Common myeloid progenitor, CD34-positive (primary cell): ENCODE measurements around the gene PIP4K2A.
A peak's percentile ranks its signal among the peaks of the same experiment; 100 is the strongest.

Experiments
- CTCF ChIA-PET: fragments of 350-600 bp; sonication (Branson Sonifier 250); formaldehyde crosslinking; loops from one replicate; lab custom pipeline; 2021; ENCODE audit warnings: antibody characterized with exemption; lab: Charles Lee
- POLR2A ChIA-PET: fragments of 350-600 bp; sonication (Branson Sonifier 250); formaldehyde crosslinking; loops from one replicate; lab custom pipeline; 2021; ENCODE audit warnings: antibody characterized with exemption; lab: Charles Lee
- DNase-seq, 3 donors: peaks; one replicate each; pipeline versions ENCODE4 v3.0.0 to v3.0.0-alpha.2; 2013
- H3K27ac ChIP-seq, 2 experiments: 1 replicate in 1 of 2; 2 replicates in 1 of 2; pipeline ENCODE4 v1.7.0; 2013; ENCODE audit warnings: inconsistent platforms in 2 of 2, low read length in 2 of 2, mild to moderate bottlenecking in 2 of 2, low read depth in 1 of 2, moderate library complexity in 1 of 2; ENCODE audit not compliant: severe bottlenecking in 2 of 2, insufficient read depth in 1 of 2, poor library complexity in 1 of 2
- H3K27me3 ChIP-seq, 5 experiments: replicated peaks in 2 of 5; 1 replicate in 3 of 5; 2 replicates in 2 of 5; pipeline versions ENCODE4 v1.6.1 to v1.7.0; 2013; ENCODE audit warnings: low read length in 4 of 5, mild to moderate bottlenecking in 2 of 5, moderate library complexity in 2 of 5, inconsistent platforms in 1 of 5; ENCODE audit not compliant: insufficient read depth in 5 of 5, control insufficient read depth in 4 of 5
- H3K36me3 ChIP-seq, 4 experiments: 1 replicate in 2 of 4; 2 replicates in 2 of 4; pipeline versions ENCODE4 v1.6.1 to v1.7.0; 2013; ENCODE audit warnings: low read length in 3 of 4, control low read depth in 1 of 4, mild to moderate bottlenecking in 1 of 4; ENCODE audit not compliant: control insufficient read depth in 4 of 4, insufficient read depth in 4 of 4
- H3K4me1 ChIP-seq, 4 experiments: 1 replicate in 3 of 4; 2 replicates in 1 of 4; pipeline versions ENCODE4 v1.6.1 to v1.7.1; 2013; ENCODE audit warnings: low read length in 3 of 4, mild to moderate bottlenecking in 3 of 4, control low read depth in 1 of 4, inconsistent platforms in 1 of 4, moderate library complexity in 1 of 4; ENCODE audit not compliant: control insufficient read depth in 4 of 4, insufficient read depth in 4 of 4; ENCODE audit errors: control extremely low read depth in 1 of 4
- H3K4me3 ChIP-seq, 7 experiments: 1 replicate in 4 of 7; 2 replicates in 3 of 7; pipeline versions ENCODE4 v1.5.1 to v1.7.0; 2013; ENCODE audit warnings: mild to moderate bottlenecking in 7 of 7, low read length in 6 of 7, moderate library complexity in 6 of 7, inconsistent platforms in 2 of 7, low read depth in 2 of 7, control low read depth in 1 of 7; ENCODE audit not compliant: insufficient read depth in 4 of 7, control insufficient read depth in 1 of 7; ENCODE audit errors: extremely low read depth in 1 of 7
- H3K9me3 ChIP-seq, 5 experiments: 1 replicate in 4 of 5; 2 replicates in 1 of 5; pipeline versions ENCODE4 v1.6.1 to v1.7.1; 2013; ENCODE audit warnings: low read length in 4 of 5, mild to moderate bottlenecking in 2 of 5, inconsistent platforms in 1 of 5, low read depth in 1 of 5, moderate library complexity in 1 of 5; ENCODE audit not compliant: control insufficient read depth in 4 of 5, insufficient read depth in 2 of 5; ENCODE audit errors: control extremely low read depth in 1 of 5
- WGBS: methylation state at CpG from one replicate; pipeline ENCODE4 v1.1.5; 2013; ENCODE audit not compliant: insufficient coverage; 5-methylcytosine and 5-hydroxymethylcytosine counted together

The PIP4K2A gene

DNA sequence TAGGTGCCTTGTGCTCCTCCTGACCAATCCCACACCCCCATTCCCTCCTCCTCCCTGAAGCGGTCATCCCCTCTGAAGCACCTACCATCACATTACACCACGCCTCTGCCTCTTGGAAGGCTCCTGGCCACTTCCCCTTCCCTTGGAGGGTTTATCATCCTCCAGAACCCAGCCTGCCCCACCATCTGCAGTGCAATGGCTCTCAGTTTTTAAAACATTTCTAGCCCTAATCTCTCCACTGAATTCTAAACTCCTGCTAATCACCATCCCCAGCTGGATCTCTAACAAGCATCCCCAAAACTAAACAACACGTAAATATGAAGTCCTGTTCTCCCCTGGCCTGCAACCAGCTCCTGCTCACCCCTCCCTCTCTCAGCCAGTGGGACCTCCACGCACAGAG, 70.6 kb downstream of the PIP4K2A start:
- WGBS, result 51% methylated on average over 4 of the region's 4 CpGs
- H3K4me3 ChIP-seq, result no peak overlapping the region
- ChIA-PET CTCF (interaction anchor here (2.8 kb wide), 1 partner anchor 12 kb away, joined by 8 read pairs; no protein-coding TSS in a partner anchor), POLR2A (no interaction called here)
- peaks cover 22 to 61% (median 44%) of the 10 kb centered on the region in 4 experiments for H3K4me1 ChIP-seq
- peaks cover 0 to 9% (median 0%) of the 10 kb centered on the region in 5 experiments for H3K9me3 ChIP-seq
- no peaks in the 10 kb centered on the region for H3K27me3 ChIP-seq
- peaks cover 0 to 8% (median 0%) of the 10 kb centered on the region in 4 experiments for H3K36me3 ChIP-seq
- DNase-seq, result peak in 2 of 3 donors; percentile 65 to 75
- peak overlapping the region in 1 of 2 experiments; percentile 30 for H3K27ac ChIP-seq

DNA sequence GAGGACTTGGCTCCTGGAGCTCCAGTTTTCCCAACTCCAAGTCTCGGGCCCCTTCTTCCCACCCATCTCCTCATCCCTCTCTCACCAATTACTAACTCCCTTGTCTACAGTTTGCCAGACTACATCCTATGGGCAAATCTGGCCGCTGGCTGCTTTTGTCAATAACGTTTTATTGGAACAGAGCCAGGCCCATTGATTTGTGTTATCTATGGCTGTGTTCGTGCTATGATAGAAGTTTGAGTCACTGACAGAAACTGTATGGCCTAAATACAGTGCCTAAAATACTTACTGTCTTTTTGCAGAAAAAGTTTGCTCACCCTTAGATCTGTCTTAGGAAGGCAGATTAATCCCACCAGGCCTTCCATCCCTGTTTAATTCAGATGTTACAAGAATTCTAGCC, 71.3 kb downstream of the PIP4K2A start:
- no peaks in the 10 kb centered on the region for H3K27me3 ChIP-seq
- 88% methylated on average over 4 of the region's 4 CpGs for WGBS
- no peak overlapping the region for H3K4me3 ChIP-seq
- peak overlapping the region in 1 of 2 experiments; percentile 30 for H3K27ac ChIP-seq
- H3K36me3 ChIP-seq, result peaks cover 0 to 8% (median 0%) of the 10 kb centered on the region in 4 experiments
- CTCF ChIA-PET, result interaction anchor here (2.8 kb wide), 1 partner anchor 11 kb away, joined by 8 read pairs; no protein-coding TSS in a partner anchor
- DNase-seq, result no peak
- H3K9me3 ChIP-seq, result peaks cover 0 to 9% (median 0%) of the 10 kb centered on the region in 5 experiments
- POLR2A ChIA-PET, result no interaction called here
- peaks cover 18 to 54% (median 39%) of the 10 kb centered on the region in 4 experiments for H3K4me1 ChIP-seq

DNA sequence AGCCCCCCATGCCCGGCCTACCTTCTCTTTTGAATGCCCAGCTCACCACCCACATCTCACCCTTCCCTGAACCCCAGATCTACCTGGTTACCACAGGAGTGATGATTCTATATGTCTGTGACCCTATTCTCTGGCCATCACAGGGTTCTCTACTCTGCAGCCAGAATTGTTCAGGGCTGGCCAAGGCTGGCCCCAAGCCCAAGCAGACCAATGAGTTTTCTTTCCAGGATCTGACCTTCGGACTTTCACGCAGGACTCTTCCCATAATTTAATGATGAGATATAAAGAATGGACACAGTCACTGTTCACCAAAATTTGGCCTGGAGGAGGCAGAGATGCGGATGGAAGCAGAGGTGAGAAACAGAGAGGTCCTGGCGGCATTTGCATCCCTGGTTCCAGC, 72.6 kb downstream of the PIP4K2A start:
- ChIA-PET CTCF (interaction anchor here (1.1 to 2.8 kb wide), 2 partner anchors 10 to 339 kb away, joined by 3 to 8 read pairs; no protein-coding TSS in a partner anchor), POLR2A (no interaction called here)
- Histone ChIP-seq H3K27me3 (no peaks in the 10 kb centered on the region), H3K9me3 (peaks cover 0 to 10% (median 0%) of the 10 kb centered on the region in 5 experiments), H3K27ac (no peak overlapping the region), H3K4me1 (peaks cover 6 to 40% (median 25%) of the 10 kb centered on the region in 4 experiments), H3K36me3 (peaks cover 0 to 14% (median 0%) of the 10 kb centered on the region in 4 experiments), H3K4me3 (no peak overlapping the region)
- no peak for DNase-seq
- WGBS, result 98% methylated on average over 4 of the region's 5 CpGs

DNA sequence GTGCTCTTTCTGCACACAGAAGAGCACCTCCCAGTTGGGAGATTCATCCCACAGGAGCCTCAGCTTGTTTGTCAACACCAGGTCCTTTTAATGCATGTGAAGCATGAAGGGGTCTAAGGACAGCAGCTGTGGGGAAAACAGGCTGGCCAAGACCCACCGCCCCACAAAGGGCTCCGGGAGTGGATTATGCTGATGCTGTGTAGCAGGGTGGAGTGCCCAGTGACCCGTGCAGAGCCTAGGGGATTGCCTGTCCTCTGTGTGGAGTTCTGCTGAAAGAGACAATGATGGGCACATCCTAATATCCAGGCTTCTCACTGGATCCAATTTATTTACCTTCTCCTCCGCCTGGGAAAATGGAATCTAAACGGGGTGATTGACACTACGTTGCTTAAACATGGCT, 74.0 kb downstream of the PIP4K2A start:
- H3K4me1 ChIP-seq, result peaks cover 3 to 27% (median 13%) of the 10 kb centered on the region in 4 experiments
- POLR2A ChIA-PET, result no interaction called here
- no peaks in the 10 kb centered on the region for H3K27me3 ChIP-seq
- peaks cover 0 to 19% (median 3%) of the 10 kb centered on the region in 4 experiments for H3K36me3 ChIP-seq
- no peak overlapping the region for H3K27ac ChIP-seq
- peaks cover 0 to 12% (median 0%) of the 10 kb centered on the region in 5 experiments for H3K9me3 ChIP-seq
- no peak overlapping the region for H3K4me3 ChIP-seq
- CTCF ChIA-PET, result interaction anchor here (1.2 kb wide), 1 partner anchor 20 kb away, joined by 3 read pairs; no protein-coding TSS in a partner anchor
- 100% methylated on average over 5 of the region's 6 CpGs for WGBS
- DNase-seq, result no peak

DNA sequence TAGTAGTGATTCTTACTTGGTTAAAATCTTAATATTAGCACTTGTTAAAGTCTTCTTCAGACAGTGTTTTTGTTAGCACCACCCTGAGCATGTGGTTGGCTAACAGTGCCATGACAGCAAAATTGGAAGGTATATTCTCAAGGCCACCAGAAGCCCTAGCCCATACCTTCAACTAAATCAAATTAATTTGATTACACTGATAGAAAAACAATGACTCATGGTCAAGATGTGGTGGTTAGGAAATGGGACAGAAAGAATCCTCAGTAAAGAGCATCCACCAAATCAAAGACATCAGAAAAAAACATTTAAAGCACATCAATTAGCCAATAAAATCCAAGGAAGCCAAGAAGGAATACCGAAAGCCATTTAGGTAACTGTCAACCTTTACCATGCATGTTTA, 75.5 kb downstream of the PIP4K2A start:
- DNase-seq, result no peak
- ChIA-PET POLR2A (no interaction called here), CTCF (interaction anchor here (1.2 kb wide), 1 partner anchor 18 kb away, joined by 3 read pairs; no protein-coding TSS in a partner anchor)
- peaks cover 0 to 23% (median 3%) of the 10 kb centered on the region in 4 experiments for H3K36me3 ChIP-seq
- no peak overlapping the region for H3K4me3 ChIP-seq
- H3K9me3 ChIP-seq, result peaks cover 0 to 12% (median 0%) of the 10 kb centered on the region in 5 experiments
- no CpG with 5 or more reads among the region's 1 CpG for WGBS
- no peak overlapping the region for H3K27ac ChIP-seq
- peaks cover 2 to 14% (median 7%) of the 10 kb centered on the region in 4 experiments for H3K4me1 ChIP-seq
- H3K27me3 ChIP-seq, result no peaks in the 10 kb centered on the region

DNA sequence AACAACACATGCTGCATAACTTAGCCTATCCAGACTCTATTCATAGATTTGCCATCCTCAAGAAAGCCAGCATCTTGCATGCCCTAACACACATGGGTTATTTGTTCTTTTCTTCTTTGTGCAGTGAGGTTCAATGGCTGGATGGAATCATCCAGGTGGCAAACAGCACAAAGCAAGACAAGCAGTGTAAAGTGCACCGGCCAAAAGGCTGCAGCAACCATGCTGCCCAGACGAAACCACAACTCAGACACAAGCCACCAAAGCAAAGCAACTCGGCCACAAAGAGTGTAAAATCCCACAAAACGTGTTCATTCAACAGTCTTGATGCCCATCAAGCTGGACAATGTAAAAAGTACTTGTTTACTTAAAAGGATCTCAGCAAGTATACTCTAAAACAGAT, 76.9 kb downstream of the PIP4K2A start:
- DNase-seq, result no peak
- Histone ChIP-seq H3K27me3 (no peaks in the 10 kb centered on the region), H3K27ac (no peak overlapping the region), H3K9me3 (peaks cover 0 to 12% (median 0%) of the 10 kb centered on the region in 5 experiments), H3K36me3 (peaks cover 0 to 28% (median 3%) of the 10 kb centered on the region in 4 experiments), H3K4me1 (peaks cover 0 to 7% (median 2%) of the 10 kb centered on the region in 4 experiments), H3K4me3 (no peak overlapping the region)
- ChIA-PET CTCF (interaction anchor here (1.3 kb wide), 1 partner anchor 18 kb away, joined by 3 read pairs; no protein-coding TSS in a partner anchor), POLR2A (no interaction called here)
- WGBS, result 90% methylated on average over 2 of the region's 4 CpGs

DNA sequence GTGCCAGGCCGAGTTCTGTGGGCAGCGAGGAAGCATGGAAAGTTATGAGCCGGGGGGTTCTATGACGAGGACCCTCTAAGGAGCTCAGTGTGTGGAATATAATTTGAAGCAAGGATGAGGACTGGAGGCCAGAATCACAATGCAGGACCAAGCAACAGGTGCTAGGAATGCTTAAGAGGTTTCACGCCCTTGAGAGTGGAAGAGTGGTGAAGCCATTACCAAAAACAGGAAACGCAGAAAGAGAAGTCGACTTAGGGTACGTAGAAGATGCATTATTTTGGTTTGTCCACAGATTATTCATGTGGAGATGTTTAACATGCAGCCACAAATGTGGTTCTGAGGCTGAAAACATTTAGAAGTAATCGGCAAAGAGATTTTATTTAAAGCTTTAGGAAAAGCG, 78.7 kb downstream of the PIP4K2A start:
- 94% methylated on average over 10 of the region's 10 CpGs for WGBS
- ChIA-PET CTCF (interaction anchor here (0.8 to 1.3 kb wide), 2 partner anchors 10 to 15 kb away, joined by 3 to 4 read pairs; no protein-coding TSS in a partner anchor), POLR2A (no interaction called here)
- Histone ChIP-seq H3K27ac (no peak overlapping the region), H3K4me1 (peaks cover 2 to 14% (median 5%) of the 10 kb centered on the region in 4 experiments), H3K9me3 (peaks cover 0 to 8% (median 0%) of the 10 kb centered on the region in 5 experiments), H3K27me3 (no peaks in the 10 kb centered on the region), H3K4me3 (no peak overlapping the region), H3K36me3 (peaks cover 0 to 20% (median 3%) of the 10 kb centered on the region in 4 experiments)
- DNase-seq, result no peak
